H9 (cell line): ENCODE data around the gene CHCHD6. TPM values are rescaled to one million over a fixed set of nuclear protein-coding genes. Genes with fewer than 3 reads are reported as not detected.

Experiments
- DNase-seq: peaks from one replicate; pipeline ENCODE4 v3.0.0-alpha.2; 2017
- H2AFZ ChIP-seq: one replicate; pipeline ENCODE4 v1.6.1; 2013; ENCODE audit warnings: mild to moderate bottlenecking, low read length, control low read depth, moderate library complexity
- H2AK5ac ChIP-seq: 2 replicates; pipeline ENCODE4 v1.6.1; 2013; ENCODE audit warnings: low read length, control low read depth, mixed read lengths; ENCODE audit not compliant: insufficient read length
- H2BK120ac ChIP-seq: one replicate; pipeline ENCODE4 v1.6.1; 2013; ENCODE audit warnings: low read depth, mild to moderate bottlenecking, low read length, control low read depth, inconsistent platforms; ENCODE audit not compliant: poor library complexity, severe bottlenecking
- H2BK12ac ChIP-seq: 2 replicates; pipeline ENCODE4 v1.6.1; 2013; ENCODE audit warnings: low read length, control low read depth, mixed read lengths, low read depth; ENCODE audit not compliant: insufficient read length
- H2BK15ac ChIP-seq: 2 replicates; pipeline ENCODE4 v1.6.1; 2013; ENCODE audit warnings: low read depth, low read length, control low read depth
- H2BK20ac ChIP-seq: one replicate; pipeline ENCODE4 v1.6.1; 2013; ENCODE audit warnings: low read depth, mild to moderate bottlenecking, low read length, control low read depth, inconsistent platforms; ENCODE audit not compliant: poor library complexity, severe bottlenecking
- H2BK5ac ChIP-seq: 2 replicates; pipeline ENCODE4 v1.6.1; 2013; ENCODE audit warnings: low read length, control low read depth, mixed read lengths; ENCODE audit not compliant: insufficient read length
- H3K14ac ChIP-seq: 2 replicates; pipeline ENCODE4 v1.6.1; 2013; ENCODE audit warnings: low read length, control low read depth; ENCODE audit not compliant: insufficient read depth
- H3K18ac ChIP-seq: 2 replicates; pipeline ENCODE4 v1.6.1; 2013; ENCODE audit warnings: low read depth, mild to moderate bottlenecking, mixed read lengths, low read length, control low read depth; ENCODE audit not compliant: insufficient read length
- H3K23ac ChIP-seq: 2 replicates; pipeline ENCODE4 v1.6.1; 2013; ENCODE audit warnings: low read length, control low read depth, mixed read lengths, low read depth; ENCODE audit not compliant: insufficient read length
- H3K23me2 ChIP-seq: 2 replicates; pipeline ENCODE4 v1.6.1; 2013; ENCODE audit warnings: low read depth, mild to moderate bottlenecking, mixed read lengths, low read length, control low read depth; ENCODE audit not compliant: insufficient read length, poor library complexity, severe bottlenecking
- H3K27ac ChIP-seq: 2 replicates; pipeline ENCODE4 v1.5.1; 2013; ENCODE audit warnings: low read length, control low read depth, mixed read lengths, low read depth; ENCODE audit not compliant: insufficient read length
- H3K27me3 ChIP-seq: 2 replicates; pipeline ENCODE4 v1.6.1; 2013; ENCODE audit warnings: low read length, control low read depth, inconsistent platforms; ENCODE audit not compliant: insufficient read depth
- H3K4ac ChIP-seq: 2 replicates; pipeline ENCODE4 v1.6.1; 2013; ENCODE audit warnings: low read depth, mild to moderate bottlenecking, control low read depth, inconsistent platforms, low read length, moderate library complexity
- H3K4me1 ChIP-seq: 2 replicates; pipeline ENCODE4 v1.6.1; 2013; ENCODE audit warnings: low read length, control low read depth, inconsistent platforms; ENCODE audit not compliant: insufficient read depth
- H3K4me2 ChIP-seq: 2 replicates; pipeline ENCODE4 v1.6.1; 2013; ENCODE audit warnings: low read length, control low read depth, mixed read lengths; ENCODE audit not compliant: insufficient read length, insufficient read depth
- H3K56ac ChIP-seq: 2 replicates; pipeline ENCODE4 v1.6.1; 2013; ENCODE audit warnings: low read depth, mild to moderate bottlenecking, mixed read lengths, low read length, control low read depth; ENCODE audit not compliant: insufficient read length
- H3K79me1 ChIP-seq: 2 replicates; pipeline ENCODE4 v1.6.1; 2013; ENCODE audit warnings: low read depth, mild to moderate bottlenecking, moderate library complexity, low read length, control low read depth, inconsistent platforms; ENCODE audit not compliant: insufficient read depth, poor library complexity, severe bottlenecking
- H3K79me2 ChIP-seq: 2 replicates; pipeline ENCODE4 v1.6.1; 2013; ENCODE audit warnings: low read length, control low read depth, inconsistent platforms; ENCODE audit not compliant: insufficient read depth
- H3K9ac ChIP-seq: 2 replicates; pipeline ENCODE4 v1.6.1; 2013; ENCODE audit warnings: low read length, control low read depth, mixed read lengths; ENCODE audit not compliant: insufficient read length; ENCODE audit errors: extremely low read depth
- H3K9me3 ChIP-seq: one replicate; pipeline ENCODE4 v1.6.1; 2013; ENCODE audit warnings: low read depth, low read length, inconsistent platforms; ENCODE audit not compliant: control insufficient read depth
- H3T11ph ChIP-seq: one replicate; pipeline ENCODE4 v1.6.1; 2013; ENCODE audit warnings: mild to moderate bottlenecking, low read length, control low read depth, inconsistent platforms
- H4K20me1 ChIP-seq: one replicate; pipeline ENCODE4 v1.6.1; 2013; ENCODE audit not compliant: control insufficient read depth, insufficient read length, insufficient read depth
- H4K5ac ChIP-seq: 2 replicates; pipeline ENCODE4 v1.6.1; 2013; ENCODE audit warnings: low read depth, mild to moderate bottlenecking, mixed read lengths, low read length, control low read depth; ENCODE audit not compliant: insufficient read length
- H4K8ac ChIP-seq: replicated peaks from 2 replicates; pipeline ENCODE4 v1.6.1; 2013; ENCODE audit warnings: low read length, control low read depth, mixed read lengths, low read depth; ENCODE audit not compliant: insufficient read length
- H4K91ac ChIP-seq: 2 replicates; pipeline ENCODE4 v1.6.1; 2013; ENCODE audit warnings: low read depth, mild to moderate bottlenecking, moderate library complexity, mixed read lengths, low read length, control low read depth; ENCODE audit not compliant: insufficient read length
- H3K27ac Mint-ChIP-seq, 3 experiments: 2 replicates in 2 of 3; 3 replicates in 1 of 3; pipeline ENCODE4 v1.8.0; 2020 to 2021; ENCODE audit warnings: mixed read lengths in 3 of 3, mild to moderate bottlenecking in 1 of 3, moderate library complexity in 1 of 3
- H3K27me3 Mint-ChIP-seq: 2 replicates; pipeline ENCODE4 v1.8.0; 2021; ENCODE audit warnings: low read depth, mild to moderate bottlenecking, moderate library complexity, mixed read lengths
- H3K36me3 Mint-ChIP-seq, 3 experiments: 2 replicates in 2 of 3; 3 replicates in 1 of 3; pipeline ENCODE4 v1.8.0; 2020 to 2021; ENCODE audit warnings: low read depth in 3 of 3, mixed read lengths in 3 of 3; ENCODE audit not compliant: insufficient read depth in 1 of 3
- H3K4me1 Mint-ChIP-seq, 2 experiments: 2 replicates each; pipeline ENCODE4 v1.8.0; 2020; ENCODE audit warnings: mixed read lengths in 2 of 2
- H3K4me3 Mint-ChIP-seq, 2 experiments: 2 replicates in 1 of 2; 3 replicates in 1 of 2; pipeline ENCODE4 v1.8.0; 2020 to 2021; ENCODE audit warnings: mild to moderate bottlenecking in 2 of 2, mixed read lengths in 2 of 2, moderate library complexity in 1 of 2
- H3K9me3 Mint-ChIP-seq, 2 experiments: 2 replicates in 1 of 2; 3 replicates in 1 of 2; pipeline ENCODE4 v1.8.0; 2020; ENCODE audit warnings: mild to moderate bottlenecking in 2 of 2, mixed read lengths in 2 of 2, moderate library complexity in 1 of 2
- CTCF ChIP-seq: fragments of 200-600 bp; sonication (generic); conservative IDR thresholded peaks from 3 replicates; pipeline ENCODE4 v1.8.0; 2021; ENCODE audit warnings: antibody characterized with exemption, mild to moderate bottlenecking
- WGBS: extraction: QIAGEN DNeasy Blood & Tissue Kit; methylation state at CpG from one replicate; pipeline ENCODE4 v1.1.7; 2013; ENCODE audit warnings: missing lambda C conversion rate, low lambda C conversion rate, mixed read lengths; ENCODE audit not compliant: insufficient read length; ENCODE audit errors: extremely low coverage; 5-methylcytosine and 5-hydroxymethylcytosine counted together
- total RNA-seq: library from RNA; stranded (reverse); gene quantifications from 2 replicates; pipeline ENCODE4 v1.2.1, GENCODE V29; 2021

The CHCHD6 gene
- total RNA-seq, 1 experiment from 2014 or later = 34.2 TPM

- no peaks in the 10 kb centered on the region; the same call in 1 of the 2 replicates for H3K4me1 ChIP-seq
- H3K4ac ChIP-seq = no peak overlapping the region
- H4K8ac ChIP-seq = no peak overlapping the region
- no peaks in the 10 kb centered on the region for H4K20me1 ChIP-seq
- WGBS = no CpG with 5 or more reads among the region's 1 CpG
- no peak overlapping the region for H2AK5ac ChIP-seq
- H2BK20ac ChIP-seq = no peak overlapping the region
- H3K18ac ChIP-seq = no peak overlapping the region
- H3K79me1 ChIP-seq = no peaks in the 10 kb centered on the region
- no peak overlapping the region for H3K4me2 ChIP-seq
- H3K9me3 ChIP-seq = no peaks in the 10 kb centered on the region
- no peak overlapping the region for H4K91ac ChIP-seq
- no peak overlapping the region for H2BK120ac ChIP-seq
- H3K9me3 Mint-ChIP-seq = peaks cover 21 to 26% of the 10 kb centered on the region in 2 experiments
- no peak overlapping the region for H2BK12ac ChIP-seq
- no peak overlapping the region for H3T11ph ChIP-seq
- H3K23ac ChIP-seq = no peak overlapping the region
- H3K27me3 ChIP-seq = no peaks in the 10 kb centered on the region
- no peak overlapping the region for H2BK5ac ChIP-seq
- H3K14ac ChIP-seq = no peak overlapping the region
- peaks cover 10 to 26% (median 20%) of the 10 kb centered on the region in 3 experiments for H3K36me3 Mint-ChIP-seq
- H3K4me1 Mint-ChIP-seq = peaks cover 6 to 12% of the 10 kb centered on the region in 2 experiments
- H4K5ac ChIP-seq = no peak overlapping the region
- H3K9ac ChIP-seq = no peak overlapping the region
- no peaks in the 10 kb centered on the region; the same call in 1 of the 2 replicates for H3K79me2 ChIP-seq
- H3K23me2 ChIP-seq = no peaks in the 10 kb centered on the region
- no peak for DNase-seq
- no peak for TF ChIP-seq CTCF
- no peak overlapping the region for H3K27ac Mint-ChIP-seq
- no peak overlapping the region for H2BK15ac ChIP-seq
- no peak overlapping the region for H3K27ac ChIP-seq
- no peak overlapping the region for H3K56ac ChIP-seq
- H3K27me3 Mint-ChIP-seq = no peaks in the 10 kb centered on the region
- no peak overlapping the region for H2AFZ ChIP-seq
- no peak overlapping the region for H3K4me3 Mint-ChIP-seq
These were observed 89.0 kb downstream of the CHCHD6 start for GRCh38 chr3:126792998-126793397.
